Vagina (tissue), 2 donors: ENCODE data around the gene CTNNBL1. TPM values are rescaled to one million over a fixed set of nuclear protein-coding genes. Genes with fewer than 3 reads are reported as not detected.

ENCODE experiments used
- DNase-seq, 2 donors: peaks; one replicate each; pipeline ENCODE4 v3.0.0-alpha.2; 2017; ENCODE audit errors: extremely low spot score in 2 of 2
- H3K27ac ChIP-seq: fragments of 200-600 bp; sonication (generic); one replicate; pipeline ENCODE4 v1.5.1; 2019
- H3K27me3 ChIP-seq: fragments of 200-600 bp; sonication (generic); one replicate; pipeline ENCODE4 v1.5.1; 2019
- H3K36me3 ChIP-seq, 2 donors: fragments of 200-600 bp; sonication (generic); one replicate each; pipeline ENCODE4 v1.5.1; 2017 to 2019
- H3K4me1 ChIP-seq: fragments of 200-600 bp; sonication (generic); one replicate; pipeline ENCODE4 v1.5.1; 2019
- H3K4me3 ChIP-seq, 2 donors: fragments of 200-600 bp; sonication (generic); 1 replicate in 1 of 2; 2 replicates in 1 of 2; pipeline ENCODE4 v1.5.1; 2016 to 2019
- H3K9me3 ChIP-seq: fragments of 200-600 bp; sonication (generic); one replicate; pipeline ENCODE4 v1.5.1; 2019
- CTCF ChIP-seq, 3 experiments: fragments of 450-650 bp in 2 of 3; fragments of 200-600 bp in 1 of 3; sonication (generic) in 1 of 3; IDR thresholded peaks; one replicate each; pipeline ENCODE4 v1.5.1; 2017 to 2019; ENCODE audit warnings: antibody characterized with exemption in 3 of 3, mild to moderate bottlenecking in 2 of 3, moderate library complexity in 2 of 3
- POLR2A ChIP-seq, 2 donors: fragments of 450-650 bp; IDR thresholded peaks; one replicate each; pipeline ENCODE4 v1.6.1; 2017; ENCODE audit warnings: antibody characterized with exemption in 2 of 2, mild to moderate bottlenecking in 2 of 2, moderate library complexity in 2 of 2
- POLR2AphosphoS5 ChIP-seq, 2 donors: sonication (generic); formaldehyde crosslinking; IDR thresholded peaks; one replicate each; pipeline ENCODE4 v1.9.0; 2017; ENCODE audit warnings: antibody characterized with exemption in 2 of 2, mild to moderate bottlenecking in 2 of 2, low read depth in 1 of 2; ENCODE audit not compliant: insufficient read depth in 1 of 2
- intact Hi-C: fragments of 100-400 bp; cut with DNase I; formaldehyde crosslinking; loops from one replicate; pipeline ENCODE4 v1.15.1; 2023
- total RNA-seq: library from RNA; depleted of rRNA; stranded (reverse); fragments of >200 nt; gene quantifications from one replicate; pipeline ENCODE4 v1.2.3, GENCODE V29; 2016

CTNNBL1 gene
- total RNA-seq, 1 donor from 2014 or later = 40.3 TPM

DNA sequence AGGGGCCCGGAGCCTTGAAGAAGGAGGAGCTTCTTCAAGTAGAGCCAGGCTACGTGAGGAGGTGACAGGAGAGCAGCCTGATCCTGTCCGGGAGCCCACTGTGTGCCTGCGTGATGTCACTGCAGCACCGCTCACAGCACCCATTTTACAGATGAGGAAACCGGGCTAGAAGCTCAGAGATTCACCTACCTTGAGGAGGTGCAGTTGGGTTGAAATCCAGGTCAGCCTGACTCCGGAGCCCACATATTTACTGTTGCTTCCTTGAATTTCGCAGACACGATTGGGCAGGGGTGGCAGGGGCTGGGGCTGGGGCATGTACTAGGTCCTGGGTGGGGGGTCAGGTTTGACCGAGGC is 221.6 kb downstream of the CTNNBL1 start:
- intact Hi-C loops = no loop called here
- peaks cover 20% of the 10 kb centered on the region for H3K4me1 ChIP-seq
- no peak overlapping the region for H3K27ac ChIP-seq
- TF ChIP-seq POLR2A (IDR thresholded peaks at IDR 0.05) = no peak
- TF ChIP-seq CTCF (IDR thresholded peaks at IDR 0.05) = no peak
- no peak for TF ChIP-seq POLR2AphosphoS5 (IDR thresholded peaks at IDR 0.05; ENCODE audit: insufficient read depth in 1 of 2, low read depth in 1 of 2)
- H3K9me3 ChIP-seq = no peaks in the 10 kb centered on the region
- no peak for DNase-seq
- H3K4me3 ChIP-seq = no peak overlapping the region
- no peaks in the 10 kb centered on the region for H3K36me3 ChIP-seq
- H3K27me3 ChIP-seq = no peaks in the 10 kb centered on the region

- no peaks in the 10 kb centered on the region for H3K36me3 ChIP-seq
- no peaks in the 10 kb centered on the region for H3K27me3 ChIP-seq
- H3K27ac ChIP-seq = no peak overlapping the region
- no peaks in the 10 kb centered on the region for H3K9me3 ChIP-seq
- no peak for DNase-seq
- H3K4me3 ChIP-seq = no peak overlapping the region
- H3K4me1 ChIP-seq = peaks cover 20% of the 10 kb centered on the region
- TF ChIP-seq CTCF (IDR thresholded peaks at IDR 0.05) (no peak), POLR2AphosphoS5 (IDR thresholded peaks at IDR 0.05; ENCODE audit: insufficient read depth in 1 of 2, low read depth in 1 of 2) (no peak), POLR2A (IDR thresholded peaks at IDR 0.05) (no peak)
- intact Hi-C loops = no loop called here
Measured at GRCh38 chr20:37915800-37916570, 222.2 kb downstream of the CTNNBL1 start.

DNA sequence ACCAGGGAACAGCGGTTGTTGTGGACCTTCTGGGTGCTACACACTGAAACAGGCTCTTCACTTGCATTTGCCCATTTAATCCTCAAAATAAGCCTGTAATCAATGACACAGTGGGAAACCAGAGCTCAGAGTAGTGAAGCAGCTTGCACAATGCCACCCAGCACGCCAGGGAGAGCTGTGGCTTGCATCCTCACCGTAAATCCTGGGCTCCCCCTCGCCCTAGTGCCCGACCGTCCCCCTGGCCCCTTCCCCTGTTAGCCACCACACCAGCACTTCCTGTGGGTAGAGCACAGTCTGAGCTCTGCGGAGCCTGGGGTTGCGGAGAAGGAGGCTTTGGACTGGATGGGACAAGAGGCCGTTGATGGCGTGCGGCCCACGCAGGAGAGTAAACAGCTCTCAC is 223.6 kb downstream of the CTNNBL1 start:
- H3K4me3 ChIP-seq = no peak overlapping the region
- H3K27me3 ChIP-seq = no peaks in the 10 kb centered on the region
- intact Hi-C loops = no loop called here
- H3K4me1 ChIP-seq = peaks cover 20% of the 10 kb centered on the region
- no peak overlapping the region for H3K27ac ChIP-seq
- TF ChIP-seq CTCF (IDR thresholded peaks at IDR 0.05) = no peak
- no peaks in the 10 kb centered on the region for H3K9me3 ChIP-seq
- DNase-seq = no peak
- no peaks in the 10 kb centered on the region for H3K36me3 ChIP-seq

DNA sequence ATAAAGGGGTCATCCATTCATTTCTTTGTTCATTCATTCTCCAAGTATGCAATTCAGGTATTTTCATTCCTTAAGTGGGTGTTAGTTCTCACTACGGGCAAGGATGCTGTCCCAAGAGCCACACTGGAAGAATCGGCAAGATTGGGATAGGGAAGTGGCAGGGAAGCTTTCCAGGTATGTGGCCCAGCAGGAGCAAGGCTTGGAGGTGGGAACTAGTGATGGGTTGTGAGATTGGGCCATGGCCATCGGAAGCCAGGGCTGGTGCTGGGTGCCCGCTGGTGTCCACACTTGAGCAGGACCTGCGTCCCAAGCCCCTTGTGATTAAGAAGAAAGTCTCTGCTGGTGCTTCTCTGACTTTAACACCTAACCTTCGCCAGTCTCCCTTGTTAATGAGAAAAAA is 224.2 kb downstream of the CTNNBL1 start:
- Histone ChIP-seq H3K4me1 (peaks cover 20% of the 10 kb centered on the region), H3K4me3 (no peak overlapping the region), H3K9me3 (no peaks in the 10 kb centered on the region), H3K27me3 (no peaks in the 10 kb centered on the region), H3K36me3 (no peaks in the 10 kb centered on the region), H3K27ac (no peak overlapping the region)
- DNase-seq = no peak
- no peak for TF ChIP-seq POLR2AphosphoS5 (IDR thresholded peaks at IDR 0.05; ENCODE audit: insufficient read depth in 1 of 2, low read depth in 1 of 2)
- TF ChIP-seq POLR2A (IDR thresholded peaks at IDR 0.05) = no peak
- no peak for TF ChIP-seq CTCF (IDR thresholded peaks at IDR 0.05)
- intact Hi-C loops = no loop called here

DNA sequence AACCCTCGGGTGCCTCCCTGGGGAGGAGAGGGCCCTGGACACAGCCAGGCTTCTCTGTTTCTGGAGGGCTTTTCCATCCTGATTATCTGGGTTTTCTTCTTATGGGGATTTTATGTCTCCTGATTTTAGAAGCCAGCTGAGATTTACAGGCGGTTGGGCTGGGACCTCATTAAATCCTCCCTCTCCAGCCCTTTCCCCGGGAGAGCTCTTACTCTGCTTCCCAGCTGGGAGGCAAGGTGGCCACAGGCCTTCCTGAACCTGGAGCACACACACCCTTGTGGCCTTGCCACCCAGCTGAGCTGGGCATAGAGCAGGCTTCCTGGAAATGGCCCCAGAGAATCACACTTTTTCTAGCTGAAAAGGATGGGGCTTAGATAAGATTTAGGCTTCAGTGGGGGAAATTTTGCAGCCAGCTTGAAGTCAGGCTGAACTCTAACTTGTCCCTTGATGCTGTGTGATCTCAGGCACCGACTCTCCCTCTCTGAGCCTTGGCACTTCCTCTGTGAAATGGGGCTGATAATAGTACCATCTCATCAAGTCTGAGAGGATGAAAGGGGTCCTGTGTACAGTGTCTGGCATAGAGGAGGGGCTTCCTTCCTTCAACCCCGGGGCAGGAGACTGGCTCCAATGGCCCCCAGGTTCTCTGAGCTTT is 225.7 kb downstream of the CTNNBL1 start:
- intact Hi-C loops = no loop called here
- Histone ChIP-seq H3K4me3 (no peak overlapping the region), H3K4me1 (peaks cover 17% of the 10 kb centered on the region), H3K27ac (no peak overlapping the region), H3K9me3 (no peaks in the 10 kb centered on the region), H3K36me3 (no peaks in the 10 kb centered on the region), H3K27me3 (no peaks in the 10 kb centered on the region)
- TF ChIP-seq POLR2A (IDR thresholded peaks at IDR 0.05) (no peak), CTCF (IDR thresholded peaks at IDR 0.05) (no peak), POLR2AphosphoS5 (IDR thresholded peaks at IDR 0.05; ENCODE audit: insufficient read depth in 1 of 2, low read depth in 1 of 2) (no peak)
- DNase-seq = no peak
